CD4-positive, alpha-beta T cell treated with Interleukin-17A for 1 hour (primary cell): ENCODE data around the gene HCAR2.
A peak's percentile ranks its signal among the peaks of the same experiment; 100 is the strongest.
"Not testable (repeated sequence)": the region's sequence is repeated elsewhere in the genome, so short reads cannot be mapped to it uniquely, and the experiment has no call there.

Experiments
- DNase-seq: peaks from one replicate; pipeline ENCODE4 v3.0.0-alpha.2; 2020

HCAR2 gene

DNA sequence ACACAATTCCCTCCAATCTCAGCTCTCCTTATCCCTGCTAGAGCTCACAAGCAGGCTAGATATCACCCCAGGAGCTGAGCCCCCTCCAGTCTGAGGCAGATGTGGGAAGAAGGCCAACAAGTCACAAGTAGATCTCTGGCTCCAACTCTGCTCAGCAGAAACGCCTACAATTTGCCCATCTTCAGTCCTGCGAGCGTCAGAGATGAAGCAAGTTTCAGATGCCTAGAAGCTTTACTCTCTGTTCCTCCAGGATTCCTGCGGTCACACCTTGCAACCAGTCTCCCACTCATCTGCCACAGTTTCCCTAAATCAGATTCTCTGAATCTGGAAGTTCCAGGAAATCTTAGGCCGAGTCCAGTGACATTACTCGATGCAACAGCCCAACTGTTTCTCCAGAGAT, 12.1 kb upstream of the HCAR2 start:
- not testable (repeated sequence) for DNase-seq

DNA sequence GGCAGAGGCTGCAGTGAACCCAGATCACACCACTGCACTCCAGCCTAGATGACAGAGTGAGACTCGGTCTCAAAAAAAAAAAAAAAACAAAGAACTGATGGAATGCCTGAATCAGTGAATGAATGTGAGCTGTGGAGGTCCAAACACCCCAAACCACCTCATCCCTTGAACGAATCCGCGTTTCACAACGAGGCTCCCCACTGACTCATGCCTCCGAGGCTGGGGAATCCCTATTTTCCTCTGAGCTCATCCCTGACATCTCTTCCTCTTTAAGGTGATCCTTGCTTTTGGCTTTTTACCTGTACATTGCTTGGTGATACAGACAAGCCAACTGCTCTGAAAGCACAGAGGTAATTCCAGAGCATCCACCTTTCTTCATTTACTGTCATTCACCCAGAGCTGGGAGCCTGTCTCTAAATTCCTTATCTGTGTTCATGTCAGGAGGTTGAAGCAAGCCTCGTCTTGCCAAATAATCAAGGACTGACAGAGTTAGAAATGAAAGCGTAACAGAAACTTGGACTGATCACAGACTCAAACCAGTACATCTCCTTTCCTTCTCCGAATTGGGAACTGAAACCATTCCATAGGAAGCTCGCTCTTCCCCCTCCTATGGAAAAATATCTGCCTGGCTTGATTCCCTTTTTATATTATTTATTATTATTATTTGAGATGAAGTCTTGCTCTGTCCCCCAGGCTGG, 10.5 kb upstream of the HCAR2 start:
- not testable (repeated sequence) for DNase-seq

DNA sequence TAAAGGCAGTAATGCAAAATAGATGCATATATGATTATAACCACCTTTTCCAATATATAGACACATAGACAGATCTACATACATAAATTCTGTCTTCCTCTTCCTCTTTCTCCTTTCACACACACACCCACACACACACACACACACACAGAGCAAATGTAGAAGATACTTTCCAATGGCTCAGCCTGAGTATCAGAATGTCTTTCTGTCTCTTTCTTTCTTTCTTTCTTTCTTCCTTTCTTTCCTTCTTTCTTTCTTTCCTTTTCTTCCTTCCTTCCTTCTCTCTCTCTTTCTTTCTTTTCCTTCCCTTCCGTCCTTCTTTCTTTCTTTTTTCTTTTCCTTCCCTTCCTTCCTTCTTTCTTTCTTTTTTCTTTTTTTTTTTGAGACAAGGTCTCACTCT, 8.1 kb upstream of the HCAR2 start:
- not testable (repeated sequence) for DNase-seq

DNA sequence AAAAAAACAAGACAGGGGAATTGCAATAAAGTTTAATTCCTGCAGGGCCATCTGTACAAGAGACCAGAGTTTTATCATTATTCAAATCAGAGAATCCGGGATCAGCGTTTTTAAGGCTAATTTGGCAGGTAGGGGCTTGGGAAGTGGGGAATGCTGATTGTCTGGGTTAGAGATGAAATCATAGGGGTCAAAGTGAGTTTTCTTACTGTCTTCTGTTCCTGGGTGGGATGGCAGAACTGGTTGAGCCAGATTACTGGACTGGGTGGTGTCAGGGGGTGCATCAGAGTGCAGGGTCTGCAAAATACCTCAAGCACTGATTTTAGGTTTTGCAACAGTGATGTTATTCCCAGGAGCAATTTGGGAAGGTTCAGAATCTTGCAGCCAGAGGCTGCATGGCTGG, 7.2 kb upstream of the HCAR2 start:
- not testable (repeated sequence) for DNase-seq

DNA sequence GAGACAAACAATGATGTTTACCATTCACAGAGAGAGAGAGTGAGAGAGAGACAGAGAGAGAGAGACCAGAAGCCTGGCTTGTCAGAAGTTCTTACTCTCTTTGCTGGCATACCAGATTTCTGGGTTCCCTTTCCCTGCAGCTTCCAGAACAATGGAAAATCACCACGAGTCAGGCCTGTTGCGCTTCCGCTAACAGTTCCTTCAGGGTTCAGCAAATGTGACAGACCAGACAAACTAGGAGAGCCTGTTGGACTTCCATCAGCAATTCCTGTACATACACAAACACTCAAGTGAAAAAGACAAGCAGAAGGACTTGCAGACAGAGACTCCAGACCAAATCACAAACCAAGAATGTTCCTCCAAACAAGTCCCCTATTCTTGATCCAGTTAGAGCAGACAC, 6.1 kb upstream of the HCAR2 start:
- not testable (repeated sequence) for DNase-seq

DNA sequence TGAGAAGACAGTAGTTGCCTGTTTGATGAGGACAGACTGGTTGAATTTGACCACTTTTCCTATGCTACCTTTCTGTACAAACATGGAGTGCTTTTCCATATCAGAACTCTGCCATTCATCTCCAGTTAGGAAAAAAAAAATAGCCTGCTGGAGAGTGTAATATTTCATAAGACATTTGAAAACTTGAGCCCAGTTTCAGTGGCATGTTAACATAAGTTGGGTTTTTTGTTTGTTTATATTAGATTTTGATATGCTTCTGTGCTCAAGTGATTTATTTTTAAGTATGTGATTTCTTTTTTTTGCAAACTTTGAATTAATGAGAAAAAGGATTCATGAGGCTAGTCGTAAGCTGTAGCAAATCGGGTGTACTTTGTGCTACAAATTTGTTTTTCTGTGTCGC, 684 bp upstream of the HCAR2 start:
- not testable (repeated sequence) for DNase-seq

DNA sequence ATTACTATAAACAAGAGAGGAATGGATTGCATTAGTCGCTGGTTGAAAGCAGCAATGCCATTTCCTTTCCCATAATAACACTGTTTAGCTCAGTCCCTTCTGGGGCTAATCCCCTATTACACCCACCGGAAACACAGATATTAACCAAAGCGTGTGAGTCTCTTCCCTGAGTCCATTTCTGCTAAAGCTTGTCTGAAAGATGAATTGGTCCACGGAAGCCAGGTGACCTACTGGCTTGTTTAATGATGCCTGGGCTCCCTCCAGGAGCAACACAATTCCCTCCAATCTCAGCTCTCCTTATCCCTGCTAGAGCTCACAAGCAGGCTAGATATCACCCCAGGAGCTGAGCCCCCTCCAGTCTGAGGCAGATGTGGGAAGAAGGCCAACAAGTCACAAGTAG, 1.7 kb downstream of the HCAR2 start:
- DNase-seq = not testable (repeated sequence)

DNA sequence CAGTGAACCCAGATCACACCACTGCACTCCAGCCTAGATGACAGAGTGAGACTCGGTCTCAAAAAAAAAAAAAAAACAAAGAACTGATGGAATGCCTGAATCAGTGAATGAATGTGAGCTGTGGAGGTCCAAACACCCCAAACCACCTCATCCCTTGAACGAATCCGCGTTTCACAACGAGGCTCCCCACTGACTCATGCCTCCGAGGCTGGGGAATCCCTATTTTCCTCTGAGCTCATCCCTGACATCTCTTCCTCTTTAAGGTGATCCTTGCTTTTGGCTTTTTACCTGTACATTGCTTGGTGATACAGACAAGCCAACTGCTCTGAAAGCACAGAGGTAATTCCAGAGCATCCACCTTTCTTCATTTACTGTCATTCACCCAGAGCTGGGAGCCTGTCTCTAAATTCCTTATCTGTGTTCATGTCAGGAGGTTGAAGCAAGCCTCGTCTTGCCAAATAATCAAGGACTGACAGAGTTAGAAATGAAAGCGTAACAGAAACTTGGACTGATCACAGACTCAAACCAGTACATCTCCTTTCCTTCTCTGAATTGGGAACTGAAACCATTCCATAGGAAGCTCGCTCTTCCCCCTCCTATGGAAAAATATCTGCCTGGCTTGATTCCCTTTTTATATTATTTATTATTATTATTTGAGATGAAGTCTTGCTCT, 3.0 kb downstream of the HCAR2 start:
- not testable (repeated sequence) for DNase-seq

DNA sequence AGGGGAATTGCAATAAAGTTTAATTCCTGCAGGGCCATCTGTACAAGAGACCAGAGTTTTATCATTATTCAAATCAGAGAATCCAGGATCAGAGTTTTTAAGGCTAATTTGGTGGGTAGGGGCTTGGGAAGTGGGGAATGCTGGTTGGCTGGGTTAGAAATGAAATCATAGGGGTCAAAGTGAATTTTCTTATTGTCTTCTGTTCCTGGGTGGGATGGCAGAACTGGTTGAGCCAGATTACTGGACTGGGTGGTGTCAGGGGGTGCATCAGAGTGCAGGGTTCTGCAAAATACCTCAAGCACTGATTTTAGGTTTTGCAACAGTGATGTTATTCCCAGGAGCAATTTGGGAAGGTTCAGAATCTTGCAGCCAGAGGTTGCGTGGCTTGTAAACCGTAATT, 6.2 kb downstream of the HCAR2 start:
- DNase-seq = not testable (repeated sequence)

DNA sequence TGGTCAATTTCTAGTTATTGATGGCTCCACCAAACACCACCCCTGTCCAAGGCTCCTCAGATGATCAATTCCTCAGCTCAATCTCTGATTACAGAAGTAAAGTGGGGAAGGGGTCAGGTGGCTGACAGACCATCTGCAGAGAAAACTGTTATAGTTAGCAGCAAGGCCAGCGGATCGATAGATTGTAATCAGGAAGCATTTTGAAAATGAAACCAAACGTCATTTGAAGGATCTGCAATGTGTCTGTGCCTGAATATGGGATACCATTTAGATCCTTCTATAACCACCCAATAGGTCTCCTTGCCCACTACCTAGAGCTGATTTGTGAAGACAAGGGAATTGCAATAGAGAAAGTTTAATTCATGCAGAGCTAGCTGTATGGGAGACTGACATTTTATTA, 11.6 kb downstream of the HCAR2 start:
- DNase-seq = no peak

DNA sequence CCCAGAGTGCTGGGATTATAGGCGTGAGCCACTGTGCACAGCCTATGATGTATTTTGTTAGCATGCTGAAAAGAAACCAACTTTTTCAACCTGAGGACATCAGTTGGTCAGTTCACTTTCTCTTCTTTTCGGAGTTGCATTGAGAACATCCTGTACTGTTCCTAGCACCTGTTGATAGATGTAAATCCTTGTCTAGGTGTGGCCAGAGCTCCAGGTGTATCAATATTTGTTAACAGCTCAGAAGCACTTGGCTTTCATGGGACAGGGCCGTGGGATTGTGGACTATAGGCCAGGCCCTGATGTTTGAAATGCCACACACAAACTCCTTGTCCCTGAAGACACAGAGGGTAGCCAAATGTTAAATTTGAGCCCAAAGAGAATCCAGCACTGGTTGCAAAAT, 14.9 kb downstream of the HCAR2 start:
- DNase-seq = no peak

DNA sequence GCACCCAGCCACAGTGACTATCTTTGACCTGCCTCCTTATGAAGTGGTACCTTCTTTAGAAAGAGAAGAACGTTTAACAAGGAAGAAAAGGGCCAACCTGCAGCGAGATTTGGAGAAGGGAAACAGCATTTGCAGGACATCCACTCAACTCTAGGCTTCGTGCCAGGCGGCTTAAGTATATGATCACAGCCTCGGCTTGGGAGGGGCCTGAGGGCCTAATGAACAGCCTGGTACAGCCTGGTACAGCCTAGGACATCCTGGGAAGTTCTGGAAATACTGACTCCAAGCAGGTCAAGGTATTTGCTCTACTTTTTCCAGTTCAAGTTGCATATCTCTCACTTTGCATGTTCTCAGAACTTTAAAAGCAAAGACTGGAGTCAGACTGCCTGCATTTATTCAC, 16.1 kb downstream of the HCAR2 start:
- no peak for DNase-seq

DNA sequence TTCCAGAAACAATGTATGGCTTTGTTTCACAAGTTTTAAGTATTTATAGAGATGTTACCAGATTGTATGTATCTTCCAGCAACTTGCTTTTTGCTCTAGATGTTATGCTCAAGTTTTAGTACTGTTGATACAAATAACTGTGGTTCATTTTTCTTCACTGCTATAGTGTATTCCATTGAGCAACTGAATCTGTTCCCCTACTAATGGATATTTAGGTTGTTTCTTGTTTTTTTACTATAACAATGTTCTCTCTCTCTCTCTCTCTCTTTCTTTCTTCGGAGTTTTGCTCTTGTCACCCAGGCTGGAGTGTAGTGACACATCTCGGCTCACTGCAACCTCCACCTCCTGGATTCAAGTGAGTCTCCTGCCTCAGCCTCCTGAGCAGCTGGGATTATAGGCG, 16.6 kb downstream of the HCAR2 start:
- no peak for DNase-seq

DNA sequence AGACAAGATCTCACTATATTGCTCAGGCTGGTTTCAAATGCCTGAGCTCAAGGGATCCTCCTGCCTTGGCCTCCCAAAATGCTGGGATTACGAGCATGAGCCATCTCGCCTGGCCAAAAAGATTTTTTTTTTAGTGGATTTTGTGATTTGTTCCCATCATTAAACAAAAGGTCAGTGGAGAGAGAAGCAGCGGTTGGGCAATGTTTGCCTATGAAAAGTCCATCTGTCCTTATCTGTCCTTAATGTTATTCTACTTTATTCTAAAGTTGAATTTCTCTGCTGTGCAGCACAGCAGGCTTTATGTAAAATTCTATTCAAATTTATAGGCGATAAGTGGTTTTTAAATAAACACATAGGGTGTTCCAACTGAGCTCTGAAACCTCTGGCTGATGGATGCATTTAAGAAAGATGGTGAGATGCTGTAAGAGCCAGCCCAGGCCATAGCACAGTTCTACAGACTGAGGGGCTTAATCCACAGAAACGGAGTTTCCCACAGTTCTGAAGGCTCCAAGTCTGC, 18.8 kb downstream of the HCAR2 start:
- no peak for DNase-seq

DNA sequence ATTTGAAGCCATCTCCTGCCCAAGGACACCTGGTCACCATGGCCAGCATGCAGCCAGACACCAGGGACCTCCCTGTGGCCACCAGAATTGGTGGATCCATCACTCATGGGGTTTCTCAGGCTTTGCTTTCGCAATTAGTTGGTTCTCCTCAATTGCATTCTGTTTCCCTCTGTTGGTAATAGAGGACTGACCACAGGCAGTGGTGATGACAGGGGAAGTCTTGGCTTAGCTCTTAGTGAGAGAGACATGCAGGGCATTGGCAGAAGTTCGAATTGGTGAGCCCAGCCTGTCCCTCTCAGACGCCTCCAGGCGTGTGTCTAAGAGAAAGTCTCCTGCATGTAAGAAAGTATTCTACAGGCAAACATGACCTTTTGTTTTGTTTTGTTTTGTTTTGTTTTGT, 21.3 kb downstream of the HCAR2 start:
- peak; percentile 10 for DNase-seq

DNA sequence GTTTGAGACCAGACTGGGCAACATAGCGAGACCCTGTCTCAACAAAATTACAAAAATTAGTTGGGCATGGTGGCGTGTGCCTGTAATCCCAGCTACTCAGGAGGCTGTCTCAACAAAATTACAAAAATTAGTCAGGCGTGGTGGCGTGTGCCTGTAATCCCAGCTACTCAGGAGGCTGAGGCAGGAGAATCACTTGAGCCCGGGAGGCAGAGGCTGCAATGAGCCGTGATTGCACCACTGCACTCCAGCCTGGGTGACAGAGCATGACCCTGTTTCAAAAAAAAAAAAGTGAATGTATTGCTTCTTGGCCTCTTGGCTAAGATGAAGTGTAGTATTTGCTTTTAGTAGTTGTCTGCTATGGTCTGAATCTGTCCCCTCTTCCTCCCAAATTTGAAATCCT, 22.2 kb downstream of the HCAR2 start:
- DNase-seq = not testable (repeated sequence)

DNA sequence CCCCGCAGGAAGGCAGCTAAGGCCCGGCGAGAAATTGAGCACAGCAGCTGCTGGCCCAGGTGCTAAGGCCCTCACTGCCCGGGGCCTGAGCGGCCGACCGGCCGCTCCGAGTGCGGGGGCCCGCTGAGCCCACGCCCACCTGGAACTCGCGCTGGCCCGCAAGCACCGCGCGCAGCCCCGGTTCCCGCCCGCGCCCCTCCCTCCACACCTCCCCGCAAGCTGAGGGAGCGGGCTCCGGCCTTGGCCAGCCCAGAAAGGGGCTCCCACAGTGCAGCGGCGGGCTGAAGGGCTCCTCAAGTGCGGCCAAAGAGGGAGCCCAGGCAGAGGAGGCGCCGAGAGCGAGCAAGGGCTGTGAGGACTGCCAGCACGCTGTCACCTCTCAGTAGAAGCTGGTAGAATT, 26.4 kb downstream of the HCAR2 start:
- DNase-seq = not testable (repeated sequence)

DNA sequence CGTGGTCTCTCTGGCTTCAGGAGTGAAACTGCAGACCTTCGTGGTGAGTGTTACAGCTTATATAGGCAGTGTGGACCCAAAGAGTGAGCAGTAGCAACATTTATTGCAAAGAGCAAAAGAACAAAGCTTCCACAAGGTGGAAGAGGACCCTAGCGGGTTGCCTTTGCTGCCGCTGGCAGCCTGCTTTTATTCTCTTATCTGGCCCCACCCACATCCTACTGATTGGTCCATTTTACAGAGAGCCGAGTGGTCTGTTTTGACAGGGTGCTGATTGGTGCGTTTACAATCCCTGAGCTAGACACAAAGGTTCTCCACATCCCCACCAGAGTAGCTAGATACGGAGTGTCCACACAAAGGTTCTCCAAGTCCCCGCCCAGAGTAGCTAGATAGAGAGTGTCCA, 27.1 kb downstream of the HCAR2 start:
- DNase-seq = not testable (repeated sequence)

DNA sequence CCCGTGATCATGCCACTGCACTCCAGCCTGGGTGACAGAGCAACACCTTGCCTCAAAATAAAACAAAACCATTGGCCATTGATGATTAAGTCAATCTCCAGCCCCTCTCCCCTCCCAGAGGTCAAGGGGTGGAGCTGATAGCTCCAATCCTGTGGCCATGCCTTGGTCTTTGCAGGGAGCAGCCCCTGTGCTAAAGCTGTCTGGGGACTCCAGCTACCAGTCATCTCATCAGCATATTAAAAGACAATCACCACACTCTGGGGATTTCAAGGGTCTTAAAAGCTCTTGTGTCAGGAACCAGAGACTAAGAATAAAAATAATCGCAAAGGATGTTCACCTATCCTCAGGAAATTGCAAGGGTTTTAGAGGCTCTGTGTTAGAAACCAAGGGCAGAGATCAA, 30.6 kb downstream of the HCAR2 start:
- no peak for DNase-seq

DNA sequence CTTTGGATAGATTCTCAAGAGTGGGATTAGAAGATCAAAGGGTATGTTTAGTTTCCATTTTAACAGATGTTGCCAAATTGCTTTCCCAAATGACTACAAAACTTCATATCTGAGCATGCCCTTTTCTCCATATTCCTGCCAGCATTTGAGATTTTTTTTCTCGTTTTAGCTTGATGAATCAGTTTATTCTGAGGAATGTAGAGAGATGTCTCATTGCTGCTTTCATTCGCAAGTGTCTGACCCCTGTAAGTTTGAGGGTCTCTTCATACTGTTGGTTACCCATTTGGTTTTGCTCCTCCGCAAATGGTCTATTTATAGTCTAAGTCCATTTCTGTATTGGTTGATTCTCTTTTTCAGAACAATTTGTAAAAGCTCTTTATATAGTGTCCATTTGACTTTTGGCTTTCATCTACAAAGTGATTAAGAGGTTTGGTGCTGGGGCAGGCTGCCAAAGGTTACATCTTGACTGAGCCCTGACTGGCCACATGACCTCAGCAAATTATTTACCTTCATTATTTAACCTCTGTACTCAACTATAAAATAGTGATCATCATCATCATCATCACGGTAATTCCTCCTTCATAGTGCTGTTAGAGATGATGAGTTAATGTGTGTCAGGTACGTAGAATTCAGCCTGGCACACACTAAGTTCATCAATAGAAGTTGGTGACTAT, 33.6 kb downstream of the HCAR2 start:
- DNase-seq = no peak

DNA sequence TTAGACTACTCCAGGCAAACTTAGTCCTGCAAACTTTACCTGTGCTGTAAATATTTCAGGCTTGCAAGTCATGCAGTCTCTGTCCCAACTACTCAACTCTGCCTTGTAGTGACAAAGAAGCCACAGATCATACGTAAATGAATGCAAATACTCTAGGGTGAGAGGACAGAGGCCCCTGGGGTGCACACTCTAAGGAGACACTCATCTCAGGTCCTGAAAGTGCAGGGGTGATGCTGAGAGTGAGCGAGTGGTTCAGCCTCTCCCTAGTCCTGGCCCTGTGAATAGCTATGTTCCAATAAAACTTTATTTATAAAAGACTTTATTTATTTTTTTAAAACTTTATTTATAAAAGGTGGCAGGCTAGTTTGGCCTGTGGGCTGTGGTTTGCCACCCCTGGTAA, 34.9 kb downstream of the HCAR2 start:
- DNase-seq = no peak

DNA sequence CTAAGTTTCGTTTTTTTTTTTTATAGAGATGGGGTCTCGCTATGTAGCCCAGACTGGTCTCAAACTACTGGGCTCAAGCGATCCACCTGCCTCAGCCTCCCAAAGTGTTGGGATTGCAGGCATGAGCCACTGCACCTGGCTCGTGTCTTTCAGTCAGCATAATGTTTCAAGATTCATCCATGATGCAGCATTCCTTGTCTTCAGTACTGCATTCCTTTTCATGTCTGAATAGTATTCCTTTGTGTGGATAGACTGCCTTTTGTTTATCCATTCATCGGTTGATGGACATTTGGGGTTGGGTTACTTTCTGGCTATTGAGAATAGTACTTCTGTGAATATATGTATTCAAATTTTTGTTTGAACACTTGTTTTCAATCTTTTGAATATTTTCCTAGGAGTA, 37.4 kb downstream of the HCAR2 start:
- no peak for DNase-seq

DNA sequence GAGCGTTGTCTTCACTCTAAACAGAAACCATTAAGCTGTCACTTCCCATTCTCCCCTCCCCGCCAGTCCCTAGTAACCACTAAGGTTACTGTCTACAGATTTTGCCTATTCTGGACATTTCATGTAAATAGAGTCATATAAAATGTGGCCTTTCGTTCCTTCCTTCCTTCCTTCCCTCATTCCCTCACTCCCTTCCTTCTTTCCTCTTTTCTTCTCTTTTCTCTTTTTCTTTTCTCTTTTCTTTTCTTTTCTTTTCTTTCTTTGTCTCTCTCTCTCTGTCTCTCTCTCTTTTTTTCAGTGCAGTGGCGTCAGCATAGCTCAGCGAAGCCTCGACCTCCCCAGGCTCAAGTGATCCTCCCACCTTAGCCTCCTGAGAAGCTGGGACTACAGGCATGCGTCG, 37.8 kb downstream of the HCAR2 start:
- no peak for DNase-seq

DNA sequence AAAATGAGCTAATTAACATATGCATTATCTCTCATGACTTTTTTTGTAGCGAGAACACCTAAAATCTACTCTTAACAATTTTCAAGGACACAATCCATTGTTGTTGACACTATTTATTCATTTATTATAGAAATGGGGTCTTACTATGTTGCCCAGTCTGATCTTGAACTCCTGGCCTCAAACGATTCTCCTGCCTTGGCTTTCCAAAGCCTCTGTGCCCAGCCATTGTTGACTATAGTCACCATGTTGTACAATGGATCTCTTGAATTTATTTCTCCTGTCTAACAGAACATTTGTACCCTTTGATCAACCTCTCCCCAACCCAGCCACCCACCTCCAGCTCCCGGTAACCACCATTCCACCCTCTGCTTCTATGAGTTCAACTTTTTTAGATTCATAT, 41.2 kb downstream of the HCAR2 start:
- no peak for DNase-seq
